ENCODE measurements around the gene DNLZ.

- TF ChIP-seq, protein P1, sequence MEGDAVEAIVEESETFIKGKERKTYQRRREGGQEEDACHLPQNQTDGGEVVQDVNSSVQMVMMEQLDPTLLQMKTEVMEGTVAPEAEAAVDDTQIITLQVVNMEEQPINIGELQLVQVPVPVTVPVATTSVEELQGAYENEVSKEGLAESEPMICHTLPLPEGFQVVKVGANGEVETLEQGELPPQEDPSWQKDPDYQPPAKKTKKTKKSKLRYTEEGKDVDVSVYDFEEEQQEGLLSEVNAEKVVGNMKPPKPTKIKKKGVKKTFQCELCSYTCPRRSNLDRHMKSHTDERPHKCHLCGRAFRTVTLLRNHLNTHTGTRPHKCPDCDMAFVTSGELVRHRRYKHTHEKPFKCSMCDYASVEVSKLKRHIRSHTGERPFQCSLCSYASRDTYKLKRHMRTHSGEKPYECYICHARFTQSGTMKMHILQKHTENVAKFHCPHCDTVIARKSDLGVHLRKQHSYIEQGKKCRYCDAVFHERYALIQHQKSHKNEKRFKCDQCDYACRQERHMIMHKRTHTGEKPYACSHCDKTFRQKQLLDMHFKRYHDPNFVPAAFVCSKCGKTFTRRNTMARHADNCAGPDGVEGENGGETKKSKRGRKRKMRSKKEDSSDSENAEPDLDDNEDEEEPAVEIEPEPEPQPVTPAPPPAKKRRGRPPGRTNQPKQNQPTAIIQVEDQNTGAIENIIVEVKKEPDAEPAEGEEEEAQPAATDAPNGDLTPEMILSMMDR (IDR thresholded peaks at IDR 0.05), result no peak
- no peak for TF ChIP-seq POLR2A (IDR thresholded peaks at IDR 0.05)
Observed at GRCh38 chr9:136376457-136376856, 12.9 kb upstream of the DNLZ start.
